GM19240 (cell line): ENCODE measurements around the gene RBM20.
"Not testable (repeated sequence)": the region's sequence is repeated elsewhere in the genome, so short reads cannot be mapped to it uniquely, and the experiment has no call there.

Experiments
- DNase-seq: peaks from one replicate; pipeline ENCODE4 v3.0.0; 2011; ENCODE audit warnings: low spot score; ENCODE audit not compliant: insufficient read length

The RBM20 gene

GRCh38 chr10:110648692-110649346 is 4.7 kb downstream of the RBM20 start:
- DNase-seq: no peak

- DNase-seq: no peak
Measured at GRCh38 chr10:110649347-110650264, 5.5 kb downstream of the RBM20 start.

GRCh38 chr10:110650265-110650668 is 6.1 kb downstream of the RBM20 start:
- no peak for DNase-seq

GRCh38 chr10:110651044-110651958 is 7.2 kb downstream of the RBM20 start:
- DNase-seq: no peak

GRCh38 chr10:110652475-110653118 is 8.5 kb downstream of the RBM20 start:
- DNase-seq: no peak

- DNase-seq: no peak
Measured at GRCh38 chr10:110655320-110655719, 11.2 kb downstream of the RBM20 start.

- no peak for DNase-seq
Measured at GRCh38 chr10:110656612-110657011, 12.5 kb downstream of the RBM20 start.

- DNase-seq: no peak
Measured at GRCh38 chr10:110657973-110658691, 14.0 kb downstream of the RBM20 start.

GRCh38 chr10:110659558-110659957 is 15.4 kb downstream of the RBM20 start:
- DNase-seq: no peak

GRCh38 chr10:110660289-110660688 is 16.2 kb downstream of the RBM20 start:
- not testable (repeated sequence) for DNase-seq

GRCh38 chr10:110661292-110661691 is 17.2 kb downstream of the RBM20 start:
- no peak for DNase-seq

GRCh38 chr10:110664483-110665420 is 20.6 kb downstream of the RBM20 start:
- no peak for DNase-seq

- not testable (repeated sequence) for DNase-seq
Measured at GRCh38 chr10:110666259-110666658, 22.1 kb downstream of the RBM20 start.

GRCh38 chr10:110666673-110667072 is 22.5 kb downstream of the RBM20 start:
- DNase-seq: no peak

GRCh38 chr10:110667620-110668343 is 23.6 kb downstream of the RBM20 start:
- no peak for DNase-seq

GRCh38 chr10:110668443-110668842 is 24.3 kb downstream of the RBM20 start:
- no peak for DNase-seq

- DNase-seq: no peak
Measured at GRCh38 chr10:110670335-110670734, 26.2 kb downstream of the RBM20 start.

GRCh38 chr10:110671788-110672579 is 27.8 kb downstream of the RBM20 start:
- peak; percentile 67 for DNase-seq
